Endothelial cell (in vitro differentiated cells): Measurements from ENCODE around the gene LMF1. TPM values are rescaled to one million over a fixed set of nuclear protein-coding genes. Genes with fewer than 3 reads are reported as not detected.

Source experiments
- DNase-seq: peaks from one replicate; pipeline ENCODE4 v3.0.0; 2021; ENCODE audit warnings: low spot score
- H3K27ac Mint-ChIP-seq: one replicate; pipeline ENCODE4 v1.8.0; 2021; ENCODE audit warnings: mixed read lengths, inconsistent platforms; ENCODE audit not compliant: unreplicated experiment
- H3K27me3 Mint-ChIP-seq: one replicate; pipeline ENCODE4 v1.8.0; 2021; ENCODE audit warnings: mild to moderate bottlenecking, moderate library complexity, mixed read lengths, inconsistent platforms; ENCODE audit not compliant: unreplicated experiment
- H3K36me3 Mint-ChIP-seq: one replicate; pipeline ENCODE4 v1.8.0; 2021; ENCODE audit warnings: mild to moderate bottlenecking, low read depth, mixed read lengths, inconsistent platforms; ENCODE audit not compliant: unreplicated experiment
- H3K4me1 Mint-ChIP-seq: one replicate; pipeline ENCODE4 v1.8.0; 2021; ENCODE audit warnings: mild to moderate bottlenecking, mixed read lengths, inconsistent platforms; ENCODE audit not compliant: unreplicated experiment
- H3K4me3 Mint-ChIP-seq: one replicate; pipeline ENCODE4 v1.8.0; 2021; ENCODE audit warnings: mild to moderate bottlenecking, mixed read lengths, inconsistent platforms; ENCODE audit not compliant: unreplicated experiment
- H3K9me3 Mint-ChIP-seq: one replicate; pipeline ENCODE4 v1.8.0; 2021; ENCODE audit warnings: mixed read lengths, inconsistent platforms; ENCODE audit not compliant: unreplicated experiment
- total RNA-seq: library from RNA; stranded (reverse); fragmentation: NEBNext Ultra II Directional; extraction: Animal tissue kit (Norgen Biotek cat#: 25700); gene quantifications from one replicate; pipeline ENCODE4 v1.2.1, GENCODE V29; 2021; ENCODE audit not compliant: unreplicated experiment
- TF ChIP-seq, protein P1 (sequence below): fragments of 200-600 bp; sonication (generic); IDR thresholded peaks from one replicate; pipeline ENCODE4 v1.5.0; 2021; ENCODE audit warnings: antibody characterized with exemption; ENCODE audit not compliant: unreplicated experiment

LMF1 gene
- total RNA-seq, 1 donor from 2014 or later: 21.7 TPM

DNA sequence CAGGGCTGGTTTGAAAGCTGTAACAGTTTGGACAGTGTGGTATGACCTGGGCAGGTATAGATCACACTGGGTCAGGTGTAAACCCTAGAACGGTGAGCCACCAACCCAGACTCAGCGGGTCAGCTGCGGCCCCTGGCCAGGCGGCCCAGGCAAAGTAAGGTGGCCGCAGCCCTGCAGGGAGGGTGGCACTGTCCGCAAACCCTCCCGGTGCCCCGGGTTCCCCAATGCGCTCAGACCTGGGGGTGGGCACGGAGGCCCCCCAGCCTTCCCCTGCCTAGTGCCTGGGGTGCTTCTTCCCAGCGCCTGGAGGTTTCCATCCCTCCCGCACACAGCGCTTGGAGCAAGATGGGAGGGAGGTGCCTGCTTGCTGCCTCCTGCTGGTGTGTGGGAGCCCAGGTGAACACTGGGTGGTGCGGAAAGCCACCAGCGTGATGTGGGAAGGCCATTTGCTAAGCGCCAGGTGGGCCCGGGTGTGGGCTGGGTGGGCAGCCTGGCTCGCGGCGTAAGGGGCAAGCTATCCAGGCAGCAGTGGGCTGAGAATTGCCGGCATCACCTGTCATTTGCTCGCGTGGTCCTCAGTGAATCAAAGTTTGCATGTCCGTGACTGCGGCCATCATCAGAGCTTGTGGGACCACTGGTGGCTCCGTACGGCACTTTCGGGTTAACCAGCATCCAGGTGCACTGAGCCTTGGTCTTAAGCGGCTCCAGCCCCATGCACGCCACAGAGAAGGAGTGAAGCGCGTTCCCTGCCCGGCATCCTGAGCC is 122.9 kb downstream of the LMF1 start:
- Mint-ChIP-seq H3K4me3 (no peak overlapping the region), H3K27me3 (peaks cover 7% of the 10 kb centered on the region), H3K4me1 (peaks cover 4% of the 10 kb centered on the region), H3K9me3 (peaks cover 14% of the 10 kb centered on the region), H3K27ac (no peak overlapping the region), H3K36me3 (peaks cover 16% of the 10 kb centered on the region)
- TF ChIP-seq, protein P1, sequence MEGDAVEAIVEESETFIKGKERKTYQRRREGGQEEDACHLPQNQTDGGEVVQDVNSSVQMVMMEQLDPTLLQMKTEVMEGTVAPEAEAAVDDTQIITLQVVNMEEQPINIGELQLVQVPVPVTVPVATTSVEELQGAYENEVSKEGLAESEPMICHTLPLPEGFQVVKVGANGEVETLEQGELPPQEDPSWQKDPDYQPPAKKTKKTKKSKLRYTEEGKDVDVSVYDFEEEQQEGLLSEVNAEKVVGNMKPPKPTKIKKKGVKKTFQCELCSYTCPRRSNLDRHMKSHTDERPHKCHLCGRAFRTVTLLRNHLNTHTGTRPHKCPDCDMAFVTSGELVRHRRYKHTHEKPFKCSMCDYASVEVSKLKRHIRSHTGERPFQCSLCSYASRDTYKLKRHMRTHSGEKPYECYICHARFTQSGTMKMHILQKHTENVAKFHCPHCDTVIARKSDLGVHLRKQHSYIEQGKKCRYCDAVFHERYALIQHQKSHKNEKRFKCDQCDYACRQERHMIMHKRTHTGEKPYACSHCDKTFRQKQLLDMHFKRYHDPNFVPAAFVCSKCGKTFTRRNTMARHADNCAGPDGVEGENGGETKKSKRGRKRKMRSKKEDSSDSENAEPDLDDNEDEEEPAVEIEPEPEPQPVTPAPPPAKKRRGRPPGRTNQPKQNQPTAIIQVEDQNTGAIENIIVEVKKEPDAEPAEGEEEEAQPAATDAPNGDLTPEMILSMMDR: no peak
- no peak for DNase-seq

DNA sequence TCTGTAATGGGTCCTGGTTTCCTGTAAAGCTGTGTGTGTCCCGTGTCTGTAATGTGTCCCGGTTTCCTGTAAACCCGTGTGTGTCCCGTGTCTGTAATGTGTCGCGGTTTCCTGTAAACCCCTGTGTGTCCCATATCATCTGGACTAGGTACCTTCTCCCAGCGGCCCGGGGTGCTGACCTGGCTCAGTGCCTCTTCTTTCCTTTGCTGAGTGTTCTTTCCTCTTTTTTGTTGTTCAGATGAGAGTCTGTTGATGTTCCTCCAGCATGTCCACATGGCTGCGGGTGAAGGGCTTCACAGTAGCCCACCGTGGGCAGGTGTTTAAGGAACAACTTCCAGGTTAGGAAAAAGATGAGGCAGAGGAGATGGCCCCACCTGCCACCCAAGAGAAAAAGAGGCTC is 123.6 kb downstream of the LMF1 start:
- Mint-ChIP-seq H3K4me3 (no peak overlapping the region), H3K27ac (no peak overlapping the region), H3K36me3 (peaks cover 16% of the 10 kb centered on the region), H3K4me1 (peaks cover 4% of the 10 kb centered on the region), H3K27me3 (peaks cover 8% of the 10 kb centered on the region), H3K9me3 (peaks cover 14% of the 10 kb centered on the region)
- TF ChIP-seq, protein P1: no peak
- DNase-seq: no peak

DNA sequence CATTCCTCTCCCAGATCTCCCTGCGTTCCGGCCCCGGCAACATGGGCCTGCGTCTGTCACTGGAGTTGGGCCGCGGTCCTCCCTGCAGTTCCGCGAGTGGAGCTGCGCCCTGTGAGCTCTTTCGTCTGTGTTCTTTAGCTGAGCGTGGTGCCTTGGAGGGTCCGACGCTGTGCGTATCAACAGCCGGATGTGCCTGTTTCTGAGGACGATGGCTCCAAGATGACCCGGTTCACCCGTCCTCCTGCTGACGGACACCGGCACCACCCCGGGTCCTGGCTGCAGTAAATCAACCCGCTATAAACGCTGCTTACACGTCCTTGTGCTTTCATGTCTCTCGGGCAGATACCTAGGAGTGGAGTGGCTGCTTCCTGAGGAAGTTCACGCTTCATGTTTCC is 125.4 kb downstream of the LMF1 start:
- TF ChIP-seq, protein P1: no peak
- peaks cover 5% of the 10 kb centered on the region for H3K27me3 Mint-ChIP-seq
- H3K4me1 Mint-ChIP-seq: peaks cover 4% of the 10 kb centered on the region
- no peak overlapping the region for H3K27ac Mint-ChIP-seq
- H3K4me3 Mint-ChIP-seq: no peak overlapping the region
- peaks cover 8% of the 10 kb centered on the region for H3K36me3 Mint-ChIP-seq
- DNase-seq: no peak
- peaks cover 7% of the 10 kb centered on the region for H3K9me3 Mint-ChIP-seq

DNA sequence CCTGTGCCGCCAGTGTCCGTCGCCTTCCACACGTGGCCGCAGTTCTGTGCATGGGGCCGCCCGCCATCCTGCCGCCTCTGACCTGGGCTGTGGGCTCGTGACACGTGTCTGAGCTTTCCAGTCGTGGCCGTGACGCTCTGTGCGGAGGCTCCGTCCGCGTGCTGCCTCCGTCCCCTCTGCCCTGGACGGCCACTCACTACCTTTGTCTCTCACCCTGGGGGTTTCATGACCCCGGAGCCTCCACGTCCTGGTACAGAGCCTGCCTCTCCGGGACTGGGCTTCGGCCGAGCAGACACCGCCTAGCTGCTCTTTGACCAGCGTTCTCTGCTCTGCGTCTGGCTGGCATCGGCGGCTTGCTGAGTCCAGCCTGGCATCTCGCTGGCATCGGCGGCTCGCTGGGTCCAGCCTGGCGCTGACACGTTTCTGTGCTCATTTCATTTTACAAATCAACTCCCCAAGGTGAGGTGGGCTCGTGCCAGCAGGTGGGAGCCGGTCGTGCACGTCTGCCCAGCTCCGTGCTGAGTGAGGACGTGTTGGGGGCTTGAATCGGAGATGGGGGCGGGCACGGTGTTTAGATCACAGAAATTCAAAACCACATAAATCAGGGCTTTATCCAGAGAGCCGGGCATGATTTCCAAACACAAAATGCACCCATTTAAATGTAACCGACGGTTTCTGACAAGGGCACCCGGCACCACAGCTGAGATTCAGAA is 126.0 kb downstream of the LMF1 start:
- Mint-ChIP-seq H3K9me3 (peaks cover 2% of the 10 kb centered on the region), H3K36me3 (peaks cover 2% of the 10 kb centered on the region), H3K27ac (no peak overlapping the region), H3K4me3 (no peak overlapping the region), H3K4me1 (no peaks in the 10 kb centered on the region), H3K27me3 (peaks cover 1% of the 10 kb centered on the region)
- TF ChIP-seq, protein P1: no peak
- DNase-seq: no peak

DNA sequence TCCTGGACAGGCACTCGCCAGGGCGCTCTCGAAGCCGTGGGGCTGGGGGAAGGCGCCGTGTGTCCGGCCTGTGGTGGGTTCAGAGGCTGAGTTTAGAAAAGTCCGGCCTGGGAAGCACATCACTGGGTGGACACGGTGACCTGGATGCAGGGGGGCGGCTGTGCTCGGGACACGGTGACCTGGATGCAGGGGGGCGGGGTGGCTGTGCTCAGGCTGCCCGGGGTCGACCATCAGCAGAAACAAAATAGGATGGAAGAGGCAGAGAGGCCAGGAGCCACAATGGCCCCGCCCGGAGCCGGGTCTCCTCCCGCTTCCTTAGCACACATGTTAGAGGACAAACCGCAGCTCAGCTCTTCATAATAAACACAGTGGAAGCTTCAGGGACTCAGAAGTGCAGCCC is 127.0 kb downstream of the LMF1 start:
- Mint-ChIP-seq H3K36me3 (no peaks in the 10 kb centered on the region), H3K27me3 (peaks cover 1% of the 10 kb centered on the region), H3K4me3 (no peak overlapping the region), H3K9me3 (no peaks in the 10 kb centered on the region), H3K27ac (no peak overlapping the region), H3K4me1 (no peaks in the 10 kb centered on the region)
- TF ChIP-seq, protein P1: no peak
- no peak for DNase-seq
